T follicular helper cell (primary cell): ENCODE measurements around the gene MOXD1.
"Not testable (repeated sequence)": the region's sequence is repeated elsewhere in the genome, so short reads cannot be mapped to it uniquely, and the experiment has no call there.

Source experiments
- DNase-seq: peaks from one replicate; pipeline ENCODE4 v3.0.0-alpha.2; 2020; ENCODE audit warnings: low read depth

The MOXD1 gene

DNA sequence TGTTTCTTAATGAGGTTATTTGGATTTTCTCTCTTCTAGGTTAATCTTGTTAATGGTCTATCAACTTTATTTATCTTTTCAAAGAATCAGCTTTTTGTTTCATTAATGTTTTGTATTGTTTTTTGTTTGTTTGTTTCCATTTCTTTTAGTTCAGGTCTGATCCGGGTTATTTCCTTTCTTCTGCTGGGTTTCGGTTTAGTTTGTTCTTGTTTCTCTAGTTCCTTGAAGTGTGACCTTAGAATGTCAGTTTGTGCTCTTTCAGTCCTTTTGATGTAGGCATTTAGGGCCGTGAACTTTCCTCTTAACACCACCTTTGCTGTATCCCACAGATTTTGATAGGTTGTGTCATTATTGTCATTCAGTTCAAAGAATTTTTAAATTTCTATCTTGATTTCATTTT, 49.3 kb downstream of the MOXD1 start:
- DNase-seq = not testable (repeated sequence)

DNA sequence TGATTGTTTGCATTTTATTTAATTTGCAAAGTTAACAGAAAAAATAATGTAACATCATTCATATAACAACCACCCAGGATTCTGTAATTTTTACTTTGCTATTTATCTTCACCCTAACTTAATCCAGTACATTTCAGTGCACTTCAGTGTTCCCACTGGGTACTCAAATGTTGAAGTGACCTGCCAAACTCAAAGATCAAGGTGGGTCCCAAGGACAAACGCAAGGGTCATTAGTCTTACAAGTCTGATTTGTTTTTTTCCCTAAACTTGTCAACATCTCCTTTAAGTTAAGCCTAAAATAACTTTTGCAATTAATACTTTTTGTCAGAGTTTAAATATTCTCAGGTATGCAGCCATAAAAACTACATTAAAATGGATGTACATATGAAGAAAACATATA, 53.0 kb downstream of the MOXD1 start:
- DNase-seq = no peak

DNA sequence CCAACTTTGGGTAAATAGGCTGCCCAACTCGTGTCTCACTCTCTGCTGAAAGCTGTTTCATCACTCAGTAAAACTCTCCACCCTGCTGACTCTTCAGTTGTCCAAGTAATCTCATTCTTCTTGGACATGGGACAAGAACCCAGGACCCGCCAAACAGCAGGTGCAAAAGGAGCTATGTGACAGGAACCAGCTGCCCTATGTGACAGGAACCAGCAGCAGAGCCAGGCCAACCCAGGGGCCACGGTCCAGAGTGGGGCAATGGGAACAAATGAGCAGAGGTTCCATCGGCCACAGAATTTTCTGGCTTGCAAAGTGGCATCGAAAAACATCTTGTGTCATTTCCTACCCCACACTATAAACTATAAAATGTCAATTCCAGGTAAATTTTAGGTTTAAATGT, 56.5 kb downstream of the MOXD1 start:
- no peak for DNase-seq

DNA sequence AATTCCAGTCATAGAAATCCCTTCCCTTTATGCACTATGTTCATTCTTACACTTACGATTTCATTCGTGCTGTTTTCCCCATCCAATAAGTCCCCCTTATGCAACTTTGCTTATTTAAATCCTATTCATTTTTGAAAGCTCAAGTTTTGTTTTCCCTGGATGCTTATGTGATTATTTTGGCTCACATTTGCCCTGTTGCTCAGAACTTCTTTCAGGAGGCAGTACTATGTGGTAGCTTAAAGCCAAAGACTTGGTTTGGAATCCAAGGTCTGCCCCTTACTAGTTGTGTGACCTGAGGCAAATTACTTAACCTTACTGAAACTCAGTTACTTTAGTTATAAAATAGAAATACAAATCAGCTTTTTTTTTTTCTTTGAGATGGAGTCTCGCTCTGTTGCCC, 59.6 kb downstream of the MOXD1 start:
- DNase-seq = no peak

DNA sequence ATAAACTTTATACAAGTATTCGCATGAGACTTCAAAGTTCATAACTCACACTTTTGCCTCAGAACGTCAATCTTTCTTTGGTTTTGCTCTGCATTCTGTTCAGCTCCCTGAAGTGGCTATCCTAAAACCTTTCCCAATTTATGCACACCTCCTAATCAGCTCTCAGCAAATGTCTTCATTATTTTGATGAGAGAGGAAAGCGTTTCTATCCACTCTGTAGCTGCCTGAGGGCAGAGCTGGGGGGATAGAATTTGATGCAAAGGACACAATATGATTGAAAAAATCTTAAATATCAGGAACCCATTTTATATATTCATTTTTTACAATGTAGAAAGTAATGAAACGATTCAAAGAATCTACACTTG, 66.8 kb downstream of the MOXD1 start:
- DNase-seq = no peak

DNA sequence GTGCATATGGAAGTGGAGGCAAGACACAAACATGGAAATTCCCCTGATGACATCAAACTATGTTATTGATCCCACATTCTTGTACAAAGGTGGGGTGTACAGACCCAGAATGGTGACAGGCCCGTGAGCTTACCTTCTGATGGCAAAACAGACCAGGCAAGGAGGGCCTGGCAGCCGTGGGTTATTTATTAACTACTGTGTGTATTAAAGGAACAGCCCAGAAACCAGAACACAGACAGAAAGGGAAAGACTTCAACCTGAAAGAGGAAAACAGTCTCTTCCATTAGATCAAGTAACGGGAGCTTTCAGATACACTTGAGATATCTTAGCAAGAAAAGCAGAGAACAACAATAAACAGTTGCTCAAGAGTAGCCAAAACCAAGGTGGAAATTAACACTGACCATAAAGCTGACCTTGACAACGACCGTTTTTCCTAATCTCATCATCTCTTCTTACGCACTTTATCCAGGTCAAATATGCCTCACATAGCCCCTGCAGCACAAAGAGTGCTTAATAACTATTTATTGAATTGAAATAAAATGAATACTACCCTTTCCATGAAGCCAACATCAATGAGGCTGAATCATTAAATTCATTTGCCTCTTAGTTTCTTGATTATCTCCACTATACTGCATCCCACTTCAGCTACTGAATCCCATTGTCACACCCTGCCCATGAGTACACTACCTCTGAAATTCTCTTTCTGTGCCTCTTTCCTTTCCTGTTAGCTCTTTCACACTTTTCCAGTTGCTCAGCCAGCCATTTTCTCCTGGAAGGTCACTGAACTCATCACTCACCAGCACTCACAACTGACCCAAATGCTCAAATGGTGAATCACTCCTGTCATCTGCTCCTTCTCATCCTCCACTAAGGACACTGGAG, 67.4 kb downstream of the MOXD1 start:
- DNase-seq = no peak

DNA sequence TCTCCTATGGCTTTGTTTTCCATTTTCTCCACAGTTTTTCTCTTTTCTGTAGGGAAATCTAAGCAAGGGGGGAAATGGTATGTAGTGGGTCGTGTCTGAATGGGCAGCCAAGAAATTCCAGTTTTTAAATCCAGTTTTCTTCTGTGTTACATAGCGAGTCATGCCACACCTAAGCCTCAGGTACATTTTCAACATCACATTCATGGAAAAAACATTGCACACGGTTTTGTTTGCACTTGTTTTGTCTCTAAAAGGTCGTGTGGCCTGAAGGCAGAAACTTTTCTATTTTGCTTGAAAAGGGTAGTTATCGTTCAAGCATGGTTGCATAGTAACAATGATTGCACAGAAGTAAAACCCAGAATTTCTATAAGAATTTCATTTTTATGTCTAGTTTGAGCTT, 70.5 kb downstream of the MOXD1 start:
- no peak for DNase-seq

DNA sequence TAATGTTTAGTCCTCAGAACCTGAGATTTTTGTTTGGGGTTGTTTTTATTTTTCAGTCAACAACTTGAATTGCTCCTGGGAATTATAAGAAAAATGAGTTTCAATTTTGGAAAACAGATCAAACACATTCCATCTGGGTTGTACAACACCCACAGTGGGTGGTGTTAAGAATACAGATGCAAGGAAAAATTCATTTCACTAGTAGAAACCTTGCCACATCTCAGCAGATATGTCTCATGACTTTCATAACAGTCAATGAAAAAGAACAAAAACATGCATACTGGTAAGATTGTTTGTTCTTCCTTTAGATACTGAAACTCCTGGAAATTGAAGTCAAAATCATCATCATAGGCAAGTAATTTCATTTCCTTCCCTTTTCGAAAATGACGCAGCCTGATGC, 78.9 kb downstream of the MOXD1 start:
- DNase-seq = no peak

DNA sequence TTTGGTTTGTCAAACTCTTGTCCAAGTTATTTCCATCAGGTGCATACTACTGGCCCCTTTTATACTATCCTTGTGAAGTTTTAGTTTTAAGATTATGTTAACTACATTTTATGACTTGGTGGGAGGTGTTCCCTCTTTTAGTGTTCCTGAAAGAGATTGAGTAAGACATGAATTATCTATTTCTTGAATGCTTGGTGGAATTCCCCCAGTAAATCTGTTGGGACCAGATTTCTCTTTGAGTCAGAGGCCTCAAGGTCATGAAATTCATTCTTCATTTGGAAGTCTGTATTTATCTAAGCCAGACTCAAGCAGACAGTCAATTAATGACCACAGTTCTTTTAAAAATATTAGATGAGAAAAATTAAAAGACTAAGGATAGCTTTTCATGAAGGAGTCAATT, 81.3 kb downstream of the MOXD1 start:
- DNase-seq = no peak

DNA sequence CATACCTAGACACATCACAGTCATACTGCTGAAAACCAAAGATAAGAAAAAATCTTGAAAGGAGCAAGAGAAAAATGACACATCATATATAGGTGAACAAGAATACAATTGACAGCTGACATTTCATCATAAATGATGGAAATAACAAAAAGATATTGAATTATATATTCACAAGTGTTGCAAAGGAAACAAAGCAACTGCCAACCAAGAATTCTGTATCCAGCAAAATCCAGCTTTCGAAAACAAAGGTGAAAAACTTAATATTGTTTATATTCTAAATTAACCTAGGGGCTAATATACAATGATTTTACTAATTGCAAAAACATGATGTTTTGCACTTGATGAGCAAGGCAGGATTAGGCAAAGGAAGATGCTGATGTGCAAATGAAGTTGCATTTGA, 84.3 kb downstream of the MOXD1 start:
- no peak for DNase-seq

DNA sequence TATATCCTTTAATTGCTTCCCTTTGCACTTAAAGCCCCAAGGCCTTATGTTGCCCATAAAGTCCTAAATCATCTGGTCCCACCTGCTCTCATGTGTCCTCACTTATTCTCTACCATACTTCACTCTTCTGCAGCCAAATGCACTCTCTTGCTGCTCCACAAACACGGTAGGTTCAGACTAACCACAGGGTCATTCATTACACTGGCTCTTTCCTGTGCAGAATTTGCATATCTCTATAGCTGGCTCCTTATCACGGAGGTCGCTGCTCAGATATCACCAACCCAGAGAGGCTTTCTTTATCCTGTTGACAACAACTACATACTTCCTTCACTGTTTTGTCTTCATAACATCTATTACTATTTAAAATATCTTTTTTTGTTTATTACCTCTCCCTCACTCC, 86.8 kb downstream of the MOXD1 start:
- DNase-seq = no peak

DNA sequence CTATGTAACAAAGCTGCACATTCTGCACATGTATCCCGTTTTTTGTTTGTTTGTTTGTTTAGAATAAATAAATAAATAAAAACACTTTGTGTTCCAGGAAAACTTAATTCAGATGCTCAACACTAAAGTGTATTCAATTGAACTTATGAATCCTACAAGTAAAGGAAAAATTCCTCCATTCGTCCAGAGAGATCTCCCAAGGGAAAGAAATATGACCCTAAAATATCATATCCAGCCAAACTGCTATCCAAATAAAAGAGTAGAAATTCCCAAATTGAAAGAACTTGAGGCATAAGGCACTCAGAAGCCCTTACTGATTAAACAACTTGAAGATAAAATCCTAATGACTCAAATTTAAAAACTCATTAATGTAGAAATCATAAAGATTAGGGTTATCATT, 90.4 kb downstream of the MOXD1 start:
- DNase-seq = no peak

DNA sequence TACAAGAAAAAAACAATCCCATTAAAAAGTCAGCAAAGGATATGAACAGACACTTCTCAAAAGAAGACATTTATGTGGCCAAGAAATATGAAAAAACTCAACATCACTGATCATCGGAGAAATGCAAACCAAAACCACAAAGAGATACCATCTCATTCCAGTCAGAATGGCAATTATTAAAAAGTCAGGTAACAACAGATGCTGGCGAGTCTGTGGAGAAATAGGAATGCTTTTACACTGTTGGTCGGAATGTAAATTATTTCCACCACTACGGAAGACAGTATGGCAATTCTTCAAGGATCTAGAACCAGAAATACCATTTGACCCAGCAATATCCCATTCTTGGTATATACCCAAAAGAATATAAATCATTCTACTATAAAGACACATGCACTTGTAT, 91.1 kb downstream of the MOXD1 start:
- not testable (repeated sequence) for DNase-seq

DNA sequence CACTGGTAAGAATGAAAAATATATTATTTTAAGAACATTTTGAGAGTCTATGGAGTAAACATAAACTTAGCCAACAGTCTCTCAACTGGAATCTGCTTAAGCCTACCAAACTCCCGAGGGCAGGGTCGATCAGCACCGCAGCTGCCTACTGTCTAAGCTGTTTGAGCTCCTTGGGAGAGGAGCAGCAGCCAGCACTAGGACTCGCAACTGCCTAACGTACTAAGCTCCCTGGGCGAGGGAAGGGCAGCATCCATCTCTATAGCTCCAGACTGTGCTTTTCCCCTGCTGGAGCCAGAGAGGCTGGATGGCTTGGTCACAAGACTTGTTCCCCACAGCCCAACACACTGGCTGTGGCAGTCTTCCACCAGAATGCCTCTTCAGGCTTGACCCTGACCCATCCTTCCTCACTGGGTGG, 96.4 kb downstream of the MOXD1 start:
- DNase-seq = no peak

DNA sequence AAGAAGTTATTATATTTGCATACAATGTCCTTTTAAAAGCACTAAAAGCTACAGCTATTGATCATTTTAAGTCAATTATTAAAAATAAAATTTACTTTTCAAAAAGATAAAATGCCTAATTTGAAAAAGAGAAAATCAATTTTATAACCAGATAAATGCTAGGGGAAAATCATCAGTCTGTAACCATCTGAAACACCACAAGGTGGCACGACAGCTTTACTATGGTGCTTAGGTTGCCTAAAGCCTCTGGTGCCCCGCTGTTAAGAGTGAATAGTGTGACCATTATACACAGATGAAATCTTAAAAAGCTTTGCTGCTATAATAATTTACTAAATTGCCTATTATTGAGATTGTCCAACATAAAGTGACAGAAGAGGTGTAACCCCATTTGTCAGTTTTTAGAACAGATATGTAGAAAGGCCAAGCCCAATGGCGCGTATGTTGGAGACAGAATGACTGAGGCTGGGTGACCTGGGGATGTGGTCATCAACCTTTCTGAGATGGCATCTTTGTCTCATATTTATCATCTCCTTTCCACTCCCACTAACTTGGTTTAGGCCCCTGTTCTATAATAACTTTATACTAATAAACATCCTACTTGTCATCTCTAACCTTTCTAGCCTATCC, 100.8 kb downstream of the MOXD1 start:
- no peak for DNase-seq

DNA sequence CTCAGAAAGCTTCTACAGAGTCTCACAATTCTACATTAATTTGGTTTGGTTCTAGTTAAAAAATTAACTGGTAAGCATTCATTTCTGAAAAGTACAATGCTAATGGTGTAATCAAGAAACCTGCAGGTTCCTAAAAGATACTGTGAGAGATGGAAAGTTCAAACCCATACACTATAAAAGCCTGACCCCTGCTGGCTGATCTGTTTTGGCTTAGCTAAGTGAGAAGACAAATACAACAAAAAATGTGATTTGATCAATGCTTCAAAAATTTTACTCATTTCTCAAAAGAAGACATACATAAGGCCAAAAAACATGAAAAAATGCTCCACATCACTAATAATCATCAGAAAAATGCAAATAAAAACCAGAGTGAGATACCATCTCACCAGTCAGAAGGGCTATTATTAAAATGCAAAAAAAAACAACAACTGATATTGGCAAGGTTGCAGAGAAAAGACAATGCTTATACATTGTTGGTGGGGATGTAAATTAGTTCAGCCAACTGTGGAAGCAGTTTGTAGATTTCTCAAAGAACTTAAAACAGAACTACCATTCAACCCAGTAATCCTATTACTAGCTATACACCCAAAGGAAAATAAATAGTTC, 102.8 kb downstream of the MOXD1 start:
- DNase-seq = no peak

DNA sequence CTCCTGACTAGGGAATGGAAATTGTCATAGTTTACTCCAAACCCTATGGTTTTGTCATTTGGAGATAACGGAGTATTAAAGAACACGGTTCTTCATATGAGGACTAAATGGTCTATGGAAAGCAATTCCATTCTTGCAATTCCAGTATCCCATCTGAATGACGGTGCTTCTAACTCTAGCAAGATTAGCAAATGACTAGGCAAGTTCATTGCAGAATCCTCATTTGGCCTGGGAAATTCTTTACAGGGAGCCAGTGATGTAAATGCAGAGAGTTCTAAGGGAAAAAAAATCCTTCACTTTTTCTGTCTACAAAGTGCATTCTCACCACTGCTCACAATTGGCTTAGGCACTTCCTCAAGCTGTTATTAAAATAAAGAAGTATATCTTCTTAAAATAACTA, 111.5 kb downstream of the MOXD1 start:
- no peak for DNase-seq

DNA sequence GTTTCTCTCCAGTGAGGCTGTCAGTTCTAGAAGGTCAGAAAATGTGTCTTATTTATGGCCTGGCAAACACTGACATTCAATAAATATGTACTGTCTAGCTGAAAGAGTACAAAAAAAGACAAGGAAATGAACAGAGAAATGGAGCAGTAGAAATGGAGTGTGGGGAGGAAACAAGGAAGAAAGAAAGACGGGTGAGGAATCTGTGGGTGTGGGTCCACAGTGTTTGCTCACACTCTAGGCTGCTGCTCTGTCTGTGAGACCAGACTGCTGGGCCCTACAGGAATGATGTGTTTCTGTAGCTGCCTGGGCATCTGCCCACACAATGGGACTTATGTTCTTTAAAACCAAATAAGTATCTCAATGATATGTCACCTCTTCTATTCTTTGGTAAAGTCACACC, 114.2 kb downstream of the MOXD1 start:
- no peak for DNase-seq

DNA sequence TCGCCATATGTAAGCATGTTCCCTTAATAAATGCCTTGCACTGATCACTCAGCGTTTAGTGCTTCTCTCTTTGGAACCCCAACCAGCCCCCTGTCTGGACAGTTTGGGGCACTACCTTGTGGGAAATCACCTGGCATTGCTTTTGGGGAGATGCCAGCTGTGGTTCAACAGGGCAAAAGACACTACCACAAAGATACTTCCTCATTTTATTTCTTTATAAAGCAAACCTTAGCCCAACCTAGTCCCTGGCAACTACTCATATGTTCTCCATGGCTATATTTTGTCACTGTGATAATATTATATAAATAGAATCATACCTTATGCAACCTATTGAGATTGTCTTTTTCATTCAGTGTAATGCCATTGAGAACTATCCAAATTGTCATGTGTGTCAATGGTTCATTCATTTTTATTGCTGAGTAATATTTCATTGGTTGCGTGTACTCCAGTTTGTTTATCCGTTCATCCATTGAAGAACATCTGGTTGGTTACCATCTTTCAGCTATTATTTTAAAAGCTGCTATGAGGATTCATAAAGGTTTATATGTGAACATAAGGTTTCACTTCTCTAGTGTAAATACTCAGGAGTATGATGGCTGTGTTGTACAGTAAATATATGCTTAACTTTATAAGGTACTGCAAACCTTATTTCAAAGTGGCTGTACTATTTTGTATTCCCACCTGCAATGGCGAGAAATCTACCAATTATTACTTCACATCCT, 114.8 kb downstream of the MOXD1 start:
- no peak for DNase-seq

DNA sequence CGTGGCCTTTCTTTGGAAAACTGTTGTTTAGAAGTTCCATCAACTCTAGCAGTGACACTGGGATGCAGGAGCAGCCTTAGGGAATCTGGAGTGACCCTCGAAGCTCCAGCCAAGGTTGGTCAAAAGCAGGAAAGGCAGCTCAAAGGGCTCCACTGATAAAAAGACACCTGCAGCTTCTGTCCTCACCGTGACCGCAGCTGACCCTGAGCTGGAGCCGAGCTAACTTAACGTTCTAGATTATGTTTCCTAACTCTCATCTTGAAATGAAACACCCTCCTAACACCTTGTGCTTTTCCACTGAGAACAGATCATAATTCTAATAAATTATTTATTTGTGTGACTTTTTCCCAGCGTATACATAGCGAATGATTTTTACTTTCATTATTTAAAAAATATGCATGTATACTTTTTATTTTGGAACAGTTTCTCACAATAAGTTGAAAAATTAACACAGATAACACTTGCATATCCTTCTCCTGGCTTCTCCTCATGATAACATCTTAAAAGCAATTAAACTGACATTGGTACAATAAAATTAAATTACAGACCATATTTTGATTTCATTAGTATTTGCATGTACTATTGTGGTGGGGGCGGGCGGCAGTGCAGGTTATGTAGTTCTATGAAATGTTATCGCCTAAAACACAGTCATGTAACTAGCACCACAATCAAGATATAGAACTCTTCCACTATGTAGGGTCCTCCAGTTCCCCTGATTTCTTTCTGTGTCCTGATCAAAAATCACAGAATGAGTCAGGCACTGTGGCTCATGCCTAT, 116.1 kb downstream of the MOXD1 start:
- DNase-seq = no peak

DNA sequence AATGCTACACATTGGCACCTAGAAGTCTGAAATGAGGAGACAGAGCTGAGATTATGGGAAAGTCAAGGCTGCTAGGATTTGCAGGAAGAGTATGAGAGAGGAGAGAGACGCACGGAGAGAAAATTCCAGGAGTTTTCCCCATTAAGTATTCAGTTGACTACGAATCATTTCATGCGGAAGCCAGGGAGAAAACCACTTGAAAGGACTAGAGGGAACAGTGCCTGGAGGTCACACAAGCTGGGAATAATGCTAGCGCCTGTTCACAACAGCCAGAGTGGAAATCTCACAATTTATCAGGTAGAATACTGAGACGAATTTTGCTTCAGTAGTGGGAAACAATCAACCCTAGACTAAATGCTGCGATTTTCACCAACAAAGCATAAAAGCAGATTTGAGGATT, 118.6 kb downstream of the MOXD1 start:
- no peak for DNase-seq

DNA sequence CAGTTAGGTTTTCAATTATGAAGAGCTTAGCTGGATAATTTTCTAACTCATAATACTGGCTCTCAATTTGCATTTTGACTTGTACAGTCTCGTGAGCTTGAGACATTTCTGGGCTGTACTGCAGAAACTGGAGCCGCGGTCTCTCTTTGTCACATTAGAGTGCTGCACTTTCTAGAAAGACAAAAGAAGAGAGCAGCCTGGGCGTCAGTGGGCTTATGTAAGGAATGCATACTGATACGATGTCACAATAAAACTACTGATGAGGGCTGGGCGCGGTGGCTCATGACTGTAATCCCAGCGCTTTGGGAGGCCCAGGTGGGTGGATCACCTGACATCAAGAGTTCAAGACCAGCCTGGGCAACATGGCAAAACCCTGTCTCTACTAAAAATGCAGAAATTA, 120.8 kb downstream of the MOXD1 start:
- no peak for DNase-seq
